ENCODE data around the gene SPHKAP.

GRCh38 chr2:228064796-228065315 lies 116.6 kb downstream of the SPHKAP start:
- no peak for TF ChIP-seq POLR2A (IDR thresholded peaks at IDR 0.05)
- no peak for TF ChIP-seq CTCF (IDR thresholded peaks at IDR 0.05)
